ENCODE results near the gene KCNA10.
"Not testable (repeated sequence)": the region's sequence is repeated elsewhere in the genome, so short reads cannot be mapped to it uniquely, and the experiment has no call there.

KCNA10 gene

GRCh38 chr1:110535985-110536384 lies 17.0 kb upstream of the KCNA10 start:
- no peak for DNase-seq

- DNase-seq = no peak
Observed at GRCh38 chr1:110533230-110533629, 14.3 kb upstream of the KCNA10 start.

- no peak for DNase-seq
Observed at GRCh38 chr1:110529011-110529410, 10.0 kb upstream of the KCNA10 start.

GRCh38 chr1:110526201-110526780 lies 7.3 kb upstream of the KCNA10 start:
- DNase-seq = peak in 1 of 51 donors; percentile 30

GRCh38 chr1:110525249-110525595 lies 6.2 kb upstream of the KCNA10 start:
- DNase-seq = no peak

GRCh38 chr1:110524311-110525248 lies 5.6 kb upstream of the KCNA10 start:
- peak in 45 of 51 donors; percentile 6 to 77 (median 44) for DNase-seq

- DNase-seq = no peak
Observed at GRCh38 chr1:110523011-110523410, 4.0 kb upstream of the KCNA10 start.

GRCh38 chr1:110522560-110522959 lies 3.6 kb upstream of the KCNA10 start:
- no peak for DNase-seq

GRCh38 chr1:110520827-110521226 lies 1.9 kb upstream of the KCNA10 start:
- DNase-seq = no peak

- DNase-seq = no peak
Observed at GRCh38 chr1:110515891-110516290, 3.1 kb downstream of the KCNA10 start.

- no peak for DNase-seq
Observed at GRCh38 chr1:110515041-110515440, 3.9 kb downstream of the KCNA10 start.

- no peak for DNase-seq
Observed at GRCh38 chr1:110513511-110513910, 5.5 kb downstream of the KCNA10 start.

GRCh38 chr1:110511436-110511835 lies 7.5 kb downstream of the KCNA10 start:
- no peak for DNase-seq

- DNase-seq = not testable (repeated sequence)
Observed at GRCh38 chr1:110510921-110511320, 8.1 kb downstream of the KCNA10 start.

GRCh38 chr1:110509655-110510054 lies 9.3 kb downstream of the KCNA10 start:
- no peak for DNase-seq

GRCh38 chr1:110508028-110508940 lies 10.7 kb downstream of the KCNA10 start:
- no peak for DNase-seq

GRCh38 chr1:110506541-110506940 lies 12.4 kb downstream of the KCNA10 start:
- no peak for DNase-seq

- DNase-seq = no peak
Observed at GRCh38 chr1:110505596-110505995, 13.4 kb downstream of the KCNA10 start.

GRCh38 chr1:110504226-110504625 lies 14.7 kb downstream of the KCNA10 start:
- DNase-seq = no peak

- no peak for DNase-seq
Observed at GRCh38 chr1:110503471-110503870, 15.5 kb downstream of the KCNA10 start.

GRCh38 chr1:110502402-110503151 lies 16.4 kb downstream of the KCNA10 start:
- no peak for DNase-seq

Data from hypothalamus (tissue), 51 donors.